NB4 (cell line): ENCODE results near the gene APC2.

Experiments used
- POLR2A ChIP-seq: IDR thresholded peaks from 2 replicates; pipeline ENCODE4 v1.6.1; 2011; ENCODE audit warnings: mild to moderate bottlenecking; ENCODE audit not compliant: insufficient read length; ENCODE audit errors: extremely low read depth
- TF ChIP-seq, protein P1 (sequence below): IDR thresholded peaks from one replicate; pipeline ENCODE4 v1.5.1; 2012; ENCODE audit warnings: low read depth, low read length
- TF ChIP-seq, protein P2 (sequence below): IDR thresholded peaks from 2 replicates; pipeline ENCODE4 v1.6.1; 2011; ENCODE audit warnings: low read depth, low read length

- TF ChIP-seq, protein P1, sequence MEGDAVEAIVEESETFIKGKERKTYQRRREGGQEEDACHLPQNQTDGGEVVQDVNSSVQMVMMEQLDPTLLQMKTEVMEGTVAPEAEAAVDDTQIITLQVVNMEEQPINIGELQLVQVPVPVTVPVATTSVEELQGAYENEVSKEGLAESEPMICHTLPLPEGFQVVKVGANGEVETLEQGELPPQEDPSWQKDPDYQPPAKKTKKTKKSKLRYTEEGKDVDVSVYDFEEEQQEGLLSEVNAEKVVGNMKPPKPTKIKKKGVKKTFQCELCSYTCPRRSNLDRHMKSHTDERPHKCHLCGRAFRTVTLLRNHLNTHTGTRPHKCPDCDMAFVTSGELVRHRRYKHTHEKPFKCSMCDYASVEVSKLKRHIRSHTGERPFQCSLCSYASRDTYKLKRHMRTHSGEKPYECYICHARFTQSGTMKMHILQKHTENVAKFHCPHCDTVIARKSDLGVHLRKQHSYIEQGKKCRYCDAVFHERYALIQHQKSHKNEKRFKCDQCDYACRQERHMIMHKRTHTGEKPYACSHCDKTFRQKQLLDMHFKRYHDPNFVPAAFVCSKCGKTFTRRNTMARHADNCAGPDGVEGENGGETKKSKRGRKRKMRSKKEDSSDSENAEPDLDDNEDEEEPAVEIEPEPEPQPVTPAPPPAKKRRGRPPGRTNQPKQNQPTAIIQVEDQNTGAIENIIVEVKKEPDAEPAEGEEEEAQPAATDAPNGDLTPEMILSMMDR, result no peak
- TF ChIP-seq, protein P2, sequence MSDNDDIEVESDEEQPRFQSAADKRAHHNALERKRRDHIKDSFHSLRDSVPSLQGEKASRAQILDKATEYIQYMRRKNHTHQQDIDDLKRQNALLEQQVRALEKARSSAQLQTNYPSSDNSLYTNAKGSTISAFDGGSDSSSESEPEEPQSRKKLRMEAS, result no peak
- no peak for TF ChIP-seq POLR2A
These were observed 32.0 kb upstream of the APC2 start for GRCh38 chr19:1417681-1418495.
